Ovary (tissue), 3 donors: ENCODE measurements around the gene CCDC51.

ENCODE experiments used
- CTCF ChIP-seq, 3 donors: fragments of 450-650 bp in 2 of 3; fragments of 200-600 bp in 1 of 3; IDR thresholded peaks; one replicate each; pipeline versions ENCODE4 v1.5.1 to v1.8.0; 2016 to 2022; ENCODE audit warnings: antibody characterized with exemption in 3 of 3, mild to moderate bottlenecking in 1 of 3
- EP300 ChIP-seq: sonication (generic); formaldehyde crosslinking; IDR thresholded peaks from one replicate; pipeline ENCODE4 v1.6.1; 2017; ENCODE audit warnings: antibody characterized with exemption
- POLR2A ChIP-seq: fragments of 450-650 bp; IDR thresholded peaks from one replicate; pipeline ENCODE4 v1.6.1; 2017; ENCODE audit warnings: antibody characterized with exemption, mild to moderate bottlenecking, moderate library complexity
- donor health status: DM: no; HTN: no; CAD: no.

GRCh38 chr3:48423241-48423882 lies 16.6 kb downstream of the CCDC51 start:
- no peak for TF ChIP-seq EP300
- TF ChIP-seq CTCF (IDR thresholded peaks at IDR 0.05): no peak
- TF ChIP-seq POLR2A: no peak
